SK-N-MC (cell line): Measurements from ENCODE around the gene FES.

ENCODE experiments used
- DNase-seq: peaks from one replicate; pipeline ENCODE4 v3.0.0-alpha.2; 2011; ENCODE audit warnings: low read depth, low spot score
- H3K27ac ChIP-seq: fragments of 200-600 bp; sonication (generic); 2 replicates; pipeline ENCODE4 v1.5.1; 2016; ENCODE audit warnings: mixed run types
- H3K36me3 ChIP-seq: fragments of 200-600 bp; sonication (generic); 2 replicates; pipeline ENCODE4 v1.6.1; 2017; ENCODE audit warnings: antibody characterized with exemption, low read length, mixed read lengths; ENCODE audit not compliant: insufficient read depth
- H3K4me3 ChIP-seq: fragments of 200-600 bp; sonication (generic); 2 replicates; pipeline ENCODE4 v1.5.1; 2016
- H3K9ac ChIP-seq: fragments of 200-600 bp; sonication (generic); 2 replicates; pipeline ENCODE4 v1.8.0; 2017; ENCODE audit warnings: mixed run types, mixed read lengths; ENCODE audit not compliant: insufficient read length
- H3K9me3 ChIP-seq: fragments of 200-600 bp; sonication (generic); 2 replicates; pipeline ENCODE4 v1.6.1; 2017; ENCODE audit warnings: low read depth, mild to moderate bottlenecking, antibody characterized with exemption, low read length, moderate library complexity, mixed read lengths
- EZH2 ChIP-seq: fragments of 200-600 bp; sonication (generic); IDR thresholded peaks from one replicate; pipeline ENCODE4 v1.6.1; 2017; ENCODE audit warnings: antibody characterized with exemption
- FOXP2 ChIP-seq: optimal IDR thresholded peaks from 2 replicates; pipeline ENCODE3; 2011; ENCODE audit warnings: mild to moderate bottlenecking, moderate library complexity; ENCODE audit not compliant: insufficient read depth; ENCODE audit errors: extremely low read length, control extremely low read depth
- POLR2AphosphoS5 ChIP-seq: IDR thresholded peaks from 2 replicates; pipeline ENCODE4 v1.6.1; 2012; ENCODE audit warnings: mild to moderate bottlenecking, low read depth, low read length, borderline replicate concordance

Gene FES

DNA sequence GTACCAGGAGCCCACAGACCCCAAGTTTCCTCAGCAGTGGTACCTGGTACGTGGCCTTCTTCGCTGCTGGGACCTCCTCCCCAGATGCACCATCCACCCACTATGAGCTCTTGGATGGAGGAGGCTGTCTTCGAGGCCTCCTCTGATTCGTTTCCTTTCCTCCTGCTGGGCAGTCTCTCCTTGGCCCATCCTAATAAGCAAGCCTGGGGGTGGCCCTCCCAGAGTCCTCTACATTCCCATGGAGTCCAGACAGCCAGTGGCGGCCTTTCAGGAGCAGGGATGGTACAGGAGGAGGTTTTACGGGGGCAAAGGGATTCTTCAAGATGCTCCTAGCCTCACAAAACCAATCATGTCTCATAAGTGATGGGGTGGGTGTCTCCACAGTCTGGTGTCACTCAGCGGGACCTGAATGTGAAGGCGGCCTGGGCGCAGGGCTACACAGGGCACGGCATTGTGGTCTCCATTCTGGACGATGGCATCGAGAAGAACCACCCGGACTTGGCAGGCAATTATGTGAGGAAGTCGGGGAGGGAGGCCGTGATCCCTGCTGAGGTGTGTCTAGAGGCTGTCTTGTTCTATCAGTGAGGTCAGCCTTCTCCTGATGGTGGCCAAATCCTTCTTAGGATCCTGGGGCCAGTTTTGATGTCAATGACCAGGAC lies 7.7 kb upstream of the FES start:
- TF ChIP-seq POLR2AphosphoS5 (no peak), FOXP2 (no peak), EZH2 (no peak)
- no peak for DNase-seq
- Histone ChIP-seq H3K9ac (no peak overlapping the region), H3K9me3 (no peaks in the 10 kb centered on the region), H3K4me3 (no peak overlapping the region), H3K36me3 (peaks cover 13% of the 10 kb centered on the region; the same call in 1 of the 2 replicates), H3K27ac (no peak overlapping the region)

DNA sequence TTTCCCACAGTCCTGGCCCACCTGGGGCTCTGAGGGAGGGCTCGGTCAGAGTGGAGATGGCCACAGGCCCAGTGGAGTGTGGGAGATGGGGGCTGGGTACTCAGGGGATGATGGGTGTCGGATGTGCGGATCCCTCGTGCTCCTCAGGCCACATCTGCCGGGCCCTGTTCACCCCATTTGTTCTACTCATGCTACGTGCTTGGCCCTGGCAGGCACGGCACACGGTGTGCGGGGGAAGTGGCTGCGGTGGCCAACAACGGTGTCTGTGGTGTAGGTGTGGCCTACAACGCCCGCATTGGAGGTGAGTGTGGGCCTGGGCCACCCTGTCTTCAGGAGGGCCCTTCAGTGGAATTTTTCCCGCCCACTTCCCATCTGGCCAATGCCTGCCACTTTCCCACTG lies 7.0 kb upstream of the FES start:
- Histone ChIP-seq H3K9me3 (no peaks in the 10 kb centered on the region), H3K27ac (no peak overlapping the region), H3K4me3 (no peak overlapping the region), H3K9ac (no peak overlapping the region), H3K36me3 (peaks cover 13% of the 10 kb centered on the region; the same call in 1 of the 2 replicates)
- TF ChIP-seq EZH2: no peak
- TF ChIP-seq FOXP2: no peak
- no peak for TF ChIP-seq POLR2AphosphoS5
- no peak for DNase-seq

DNA sequence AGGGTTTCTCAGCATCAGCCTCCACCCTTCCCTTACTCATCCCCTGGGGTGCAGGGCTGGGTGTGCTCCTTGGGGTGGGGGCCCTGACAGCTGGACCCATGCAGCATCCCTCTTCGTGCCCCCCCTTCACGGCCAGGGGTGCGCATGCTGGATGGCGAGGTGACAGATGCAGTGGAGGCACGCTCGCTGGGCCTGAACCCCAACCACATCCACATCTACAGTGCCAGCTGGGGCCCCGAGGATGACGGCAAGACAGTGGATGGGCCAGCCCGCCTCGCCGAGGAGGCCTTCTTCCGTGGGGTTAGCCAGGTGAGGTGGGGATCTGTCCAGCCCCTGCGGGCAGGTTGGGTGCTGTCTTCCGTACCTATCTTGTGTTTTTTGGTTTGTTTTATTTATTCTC lies 6.3 kb upstream of the FES start:
- Histone ChIP-seq H3K36me3 (peaks cover 13% of the 10 kb centered on the region; the same call in 1 of the 2 replicates), H3K4me3 (no peak overlapping the region), H3K9me3 (no peaks in the 10 kb centered on the region), H3K9ac (no peak overlapping the region), H3K27ac (no peak overlapping the region)
- no peak for DNase-seq
- no peak for TF ChIP-seq POLR2AphosphoS5
- TF ChIP-seq EZH2: no peak
- no peak for TF ChIP-seq FOXP2

DNA sequence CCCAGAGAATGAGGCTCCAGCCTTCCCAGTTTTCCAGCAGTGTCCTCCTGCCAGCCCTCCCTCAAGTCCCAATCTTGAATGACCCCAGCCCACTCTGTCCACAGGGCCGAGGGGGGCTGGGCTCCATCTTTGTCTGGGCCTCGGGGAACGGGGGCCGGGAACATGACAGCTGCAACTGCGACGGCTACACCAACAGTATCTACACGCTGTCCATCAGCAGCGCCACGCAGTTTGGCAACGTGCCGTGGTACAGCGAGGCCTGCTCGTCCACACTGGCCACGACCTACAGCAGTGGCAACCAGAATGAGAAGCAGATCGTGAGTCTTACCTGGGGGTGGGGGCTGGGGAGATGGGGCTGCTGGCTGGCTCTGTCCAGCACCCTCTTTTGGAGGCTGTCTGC lies 5.6 kb upstream of the FES start:
- DNase-seq: no peak
- Histone ChIP-seq H3K9ac (no peak overlapping the region), H3K36me3 (peaks cover 13% of the 10 kb centered on the region; the same call in 1 of the 2 replicates), H3K9me3 (no peaks in the 10 kb centered on the region), H3K27ac (no peak overlapping the region), H3K4me3 (no peak overlapping the region)
- no peak for TF ChIP-seq FOXP2
- TF ChIP-seq POLR2AphosphoS5: no peak
- no peak for TF ChIP-seq EZH2

DNA sequence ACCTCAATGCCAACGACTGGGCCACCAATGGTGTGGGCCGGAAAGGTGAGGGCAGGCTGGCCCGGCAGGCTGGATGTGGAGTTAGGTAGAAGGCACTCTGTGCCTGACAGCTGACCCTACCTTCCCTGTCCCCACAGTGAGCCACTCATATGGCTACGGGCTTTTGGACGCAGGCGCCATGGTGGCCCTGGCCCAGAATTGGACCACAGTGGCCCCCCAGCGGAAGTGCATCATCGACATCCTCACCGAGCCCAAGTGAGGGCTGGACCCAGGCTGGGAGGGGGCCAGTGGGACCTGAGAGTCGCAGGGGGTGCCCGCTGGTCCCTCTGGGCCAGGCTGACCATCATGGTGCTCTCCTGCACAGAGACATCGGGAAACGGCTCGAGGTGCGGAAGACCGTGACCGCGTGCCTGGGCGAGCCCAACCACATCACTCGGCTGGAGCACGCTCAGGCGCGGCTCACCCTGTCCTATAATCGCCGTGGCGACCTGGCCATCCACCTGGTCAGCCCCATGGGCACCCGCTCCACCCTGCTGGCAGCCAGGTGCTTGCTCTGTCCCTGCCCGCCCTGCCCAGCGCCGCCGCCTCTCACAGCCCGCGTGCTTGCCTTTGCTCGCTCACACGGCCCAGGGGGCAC lies 4.5 kb upstream of the FES start:
- no peak for DNase-seq
- Histone ChIP-seq H3K4me3 (no peak overlapping the region), H3K9me3 (no peaks in the 10 kb centered on the region), H3K27ac (no peak overlapping the region), H3K36me3 (peaks cover 13% of the 10 kb centered on the region; the same call in 1 of the 2 replicates), H3K9ac (no peak overlapping the region)
- TF ChIP-seq FOXP2 (no peak), POLR2AphosphoS5 (no peak), EZH2 (no peak)

DNA sequence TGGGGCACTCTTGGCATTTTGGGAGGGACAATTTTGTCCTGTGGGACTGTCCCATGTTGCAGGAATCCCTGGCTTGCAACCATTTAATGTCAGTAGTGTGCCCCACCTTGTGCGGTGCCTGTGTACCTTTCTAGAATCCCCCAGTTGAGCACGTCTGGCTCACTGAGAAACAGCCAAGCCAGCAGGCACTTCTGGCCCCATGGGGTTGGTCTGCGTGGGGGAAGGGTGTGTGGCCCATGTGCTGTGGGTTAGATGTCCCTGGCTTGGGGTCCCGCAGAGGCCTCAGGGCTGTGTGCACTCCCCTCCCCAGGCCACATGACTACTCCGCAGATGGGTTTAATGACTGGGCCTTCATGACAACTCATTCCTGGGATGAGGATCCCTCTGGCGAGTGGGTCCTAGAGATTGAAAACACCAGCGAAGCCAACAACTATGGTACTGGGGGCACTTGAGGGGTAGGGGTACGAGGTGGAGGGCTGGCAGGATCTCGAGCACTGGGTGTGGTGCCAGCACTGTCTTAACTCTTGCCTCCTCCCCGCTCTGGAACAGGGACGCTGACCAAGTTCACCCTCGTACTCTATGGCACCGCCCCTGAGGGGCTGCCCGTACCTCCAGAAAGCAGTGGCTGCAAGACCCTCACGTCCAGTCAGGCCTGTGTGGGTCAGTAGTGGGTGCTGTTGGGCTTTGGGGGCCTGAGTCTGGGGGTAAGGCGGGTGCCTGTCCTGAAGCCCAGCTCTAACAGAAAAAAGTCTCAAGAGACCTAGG lies 3.7 kb upstream of the FES start:
- H3K9me3 ChIP-seq: no peaks in the 10 kb centered on the region
- H3K36me3 ChIP-seq: peaks cover 13% of the 10 kb centered on the region; the same call in 1 of the 2 replicates
- no peak overlapping the region for H3K4me3 ChIP-seq
- no peak for TF ChIP-seq FOXP2
- no peak for TF ChIP-seq POLR2AphosphoS5
- no peak for TF ChIP-seq EZH2
- no peak overlapping the region for H3K9ac ChIP-seq
- no peak overlapping the region for H3K27ac ChIP-seq
- DNase-seq: no peak

DNA sequence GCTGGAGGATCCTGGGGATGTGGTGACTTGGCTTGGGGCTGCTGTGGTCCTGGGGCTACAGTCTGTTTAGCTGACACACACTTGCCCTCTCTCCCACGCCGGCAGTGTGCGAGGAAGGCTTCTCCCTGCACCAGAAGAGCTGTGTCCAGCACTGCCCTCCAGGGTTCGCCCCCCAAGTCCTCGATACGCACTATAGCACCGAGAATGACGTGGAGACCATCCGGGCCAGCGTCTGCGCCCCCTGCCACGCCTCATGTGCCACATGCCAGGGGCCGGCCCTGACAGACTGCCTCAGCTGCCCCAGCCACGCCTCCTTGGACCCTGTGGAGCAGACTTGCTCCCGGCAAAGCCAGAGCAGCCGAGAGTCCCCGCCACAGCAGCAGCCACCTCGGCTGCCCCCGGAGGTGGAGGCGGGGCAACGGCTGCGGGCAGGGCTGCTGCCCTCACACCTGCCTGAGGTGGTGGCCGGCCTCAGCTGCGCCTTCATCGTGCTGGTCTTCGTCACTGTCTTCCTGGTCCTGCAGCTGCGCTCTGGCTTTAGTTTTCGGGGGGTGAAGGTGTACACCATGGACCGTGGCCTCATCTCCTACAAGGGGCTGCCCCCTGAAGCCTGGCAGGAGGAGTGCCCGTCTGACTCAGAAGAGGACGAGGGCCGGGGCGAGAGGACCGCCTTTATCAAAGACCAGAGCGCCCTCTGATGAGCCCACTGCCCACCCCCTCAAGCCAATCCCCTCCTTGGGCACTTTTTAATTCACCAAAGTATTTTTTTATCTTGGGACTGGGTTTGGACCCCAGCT lies 2.9 kb upstream of the FES start:
- TF ChIP-seq POLR2AphosphoS5: no peak
- DNase-seq: no peak
- H3K27ac ChIP-seq: no peak overlapping the region
- H3K9me3 ChIP-seq: no peaks in the 10 kb centered on the region
- no peak overlapping the region for H3K9ac ChIP-seq
- H3K4me3 ChIP-seq: no peak overlapping the region
- H3K36me3 ChIP-seq: peaks cover 11% of the 10 kb centered on the region; the same call in 1 of the 2 replicates
